Activated T-helper 1 cell treated with anti-CD3 and anti-CD28 coated beads, Interleukin-12 subunit alpha, Interleukin-12 subunit beta, Interleukin-2, Interleukin-4 antibody, amounts not matched to agents 30 ng/mL and 10 ng/mL and 1 ng/mL, durations not matched to agents 14 hours and 24 hours and 36 hours (primary cell): ENCODE data around the gene HSD11B1L. TPM values are rescaled to one million over a fixed set of nuclear protein-coding genes. Genes with fewer than 3 reads are reported as not detected.
A peak's percentile ranks its signal among the peaks of the same experiment; 100 is the strongest.

Source experiments
- DNase-seq: peaks from one replicate; pipeline ENCODE4 v3.0.0; 2021; ENCODE audit warnings: low spot score
- H3K27ac Mint-ChIP-seq: one replicate; pipeline ENCODE4 v1.8.0; 2021; ENCODE audit warnings: mild to moderate bottlenecking, mixed read lengths
- H3K27me3 Mint-ChIP-seq: one replicate; pipeline ENCODE4 v1.8.0; 2022; ENCODE audit warnings: mild to moderate bottlenecking, moderate library complexity, mixed read lengths; ENCODE audit not compliant: insufficient read depth
- H3K36me3 Mint-ChIP-seq: one replicate; pipeline ENCODE4 v1.8.0; 2021; ENCODE audit warnings: low read depth, mixed read lengths
- H3K4me1 Mint-ChIP-seq: one replicate; pipeline ENCODE4 v1.8.0; 2021; ENCODE audit warnings: low read depth, mixed read lengths
- H3K4me3 Mint-ChIP-seq: one replicate; pipeline ENCODE4 v1.8.0; 2021; ENCODE audit warnings: mild to moderate bottlenecking, moderate library complexity, mixed read lengths
- H3K9me3 Mint-ChIP-seq: one replicate; pipeline ENCODE4 v1.8.0; 2021; ENCODE audit warnings: mixed read lengths
- intact Hi-C: fragments of 100-400 bp; cut with micrococcal nuclease; formaldehyde crosslinking; loops from one replicate; pipeline ENCODE4 v1.15.1; 2024
- total RNA-seq: library from RNA; stranded (reverse); gene quantifications from 2 replicates; pipeline ENCODE4 v1.2.3, GENCODE V29; 2022

HSD11B1L gene
- total RNA-seq, 1 donor from 2014 or later = 1.9 TPM

- Mint-ChIP-seq H3K36me3 (peaks cover 64% of the 10 kb centered on the region), H3K4me1 (no peaks in the 10 kb centered on the region), H3K27ac (no peak overlapping the region), H3K9me3 (no peaks in the 10 kb centered on the region), H3K4me3 (no peak overlapping the region), H3K27me3 (no peaks in the 10 kb centered on the region)
- no peak for DNase-seq
- intact Hi-C loops = no loop called here
Observed at GRCh38 chr19:5651361-5651760, 29.5 kb upstream of the HSD11B1L start.

DNA sequence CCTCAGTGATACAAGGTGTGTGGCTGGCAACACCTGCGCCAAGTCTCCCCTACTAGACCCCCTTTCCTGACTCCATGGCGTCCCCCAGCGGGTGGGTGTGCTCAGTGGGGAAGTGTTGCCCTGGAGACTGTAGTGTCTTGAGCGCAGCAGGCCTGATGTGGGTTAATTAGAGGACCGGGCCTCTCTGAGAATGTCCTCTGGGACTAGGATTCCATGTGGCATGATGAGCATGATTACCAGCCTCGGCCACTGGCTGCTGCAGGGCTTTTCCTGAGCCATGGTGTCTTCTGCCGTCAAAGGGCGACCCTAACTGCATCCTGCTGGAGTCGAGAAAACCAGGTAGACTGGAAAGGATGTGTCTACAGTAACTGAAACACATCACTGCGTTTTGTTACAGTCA lies 28.6 kb upstream of the HSD11B1L start:
- no peak for DNase-seq
- intact Hi-C loops = no loop called here
- Mint-ChIP-seq H3K27me3 (no peaks in the 10 kb centered on the region), H3K9me3 (no peaks in the 10 kb centered on the region), H3K4me1 (no peaks in the 10 kb centered on the region), H3K4me3 (no peak overlapping the region), H3K36me3 (peaks cover 58% of the 10 kb centered on the region), H3K27ac (no peak overlapping the region)

DNA sequence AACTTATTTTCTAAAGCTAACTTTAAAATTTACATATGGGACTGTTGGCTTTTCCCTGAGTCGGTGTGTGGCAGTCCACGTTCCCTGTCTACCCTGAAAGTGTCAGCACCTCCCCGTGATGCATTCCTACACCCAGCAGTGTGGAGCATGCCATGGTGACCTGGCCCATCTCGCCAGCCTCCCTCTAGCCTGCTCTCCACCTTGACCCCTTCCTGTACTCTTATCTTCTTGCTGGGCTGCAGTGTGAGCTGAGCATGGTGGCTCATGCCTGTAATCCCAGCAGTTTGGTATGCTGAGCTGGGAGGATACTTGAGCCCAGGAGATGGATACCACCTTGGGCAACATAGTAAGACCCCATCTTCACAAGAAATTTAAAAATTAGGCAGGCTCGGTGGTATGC lies 25.9 kb upstream of the HSD11B1L start:
- H3K27ac Mint-ChIP-seq = no peak overlapping the region

DNA sequence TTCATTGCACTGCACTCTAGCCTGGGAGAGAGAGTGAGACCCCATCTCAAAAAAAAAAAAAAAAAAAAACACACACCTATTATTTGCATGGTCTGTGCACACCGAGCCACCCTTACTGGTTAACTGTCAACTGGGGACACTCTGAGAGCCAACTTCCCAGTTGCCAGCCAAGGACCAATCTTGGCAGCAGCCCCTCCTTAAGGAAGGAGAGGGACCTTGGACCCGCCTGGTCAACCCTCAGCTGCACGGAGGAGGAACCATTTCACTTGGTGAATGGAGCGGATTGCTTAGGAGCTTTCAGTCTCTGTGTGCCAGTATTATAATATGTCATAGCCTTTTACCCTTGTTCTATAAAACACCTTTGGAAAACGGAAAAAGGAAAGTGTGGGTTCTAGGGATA lies 25.4 kb upstream of the HSD11B1L start:
- no peak overlapping the region for H3K4me3 Mint-ChIP-seq
- no peaks in the 10 kb centered on the region for H3K27me3 Mint-ChIP-seq
- no peaks in the 10 kb centered on the region for H3K9me3 Mint-ChIP-seq
- peaks cover 46% of the 10 kb centered on the region for H3K36me3 Mint-ChIP-seq
- intact Hi-C loops = no loop called here
- H3K27ac Mint-ChIP-seq = no peak overlapping the region
- H3K4me1 Mint-ChIP-seq = no peaks in the 10 kb centered on the region
- no peak for DNase-seq

More for the DNA sequence above, 25.9 kb upstream of the HSD11B1L start:
- H3K4me1 Mint-ChIP-seq = no peaks in the 10 kb centered on the region
- H3K9me3 Mint-ChIP-seq = no peaks in the 10 kb centered on the region
- no peak overlapping the region for H3K4me3 Mint-ChIP-seq
- intact Hi-C loops = no loop called here
- no peaks in the 10 kb centered on the region for H3K27me3 Mint-ChIP-seq
- DNase-seq = no peak
- peaks cover 49% of the 10 kb centered on the region for H3K36me3 Mint-ChIP-seq

GRCh38 chr19:5661483-5661882 lies 19.3 kb upstream of the HSD11B1L start:
- no peak for DNase-seq
- H3K4me3 Mint-ChIP-seq = no peak overlapping the region
- H3K27me3 Mint-ChIP-seq = no peaks in the 10 kb centered on the region
- H3K9me3 Mint-ChIP-seq = no peaks in the 10 kb centered on the region
- H3K4me1 Mint-ChIP-seq = peaks cover 10% of the 10 kb centered on the region
- H3K36me3 Mint-ChIP-seq = peaks cover 40% of the 10 kb centered on the region
- intact Hi-C loops = no loop called here
- no peak overlapping the region for H3K27ac Mint-ChIP-seq

DNA sequence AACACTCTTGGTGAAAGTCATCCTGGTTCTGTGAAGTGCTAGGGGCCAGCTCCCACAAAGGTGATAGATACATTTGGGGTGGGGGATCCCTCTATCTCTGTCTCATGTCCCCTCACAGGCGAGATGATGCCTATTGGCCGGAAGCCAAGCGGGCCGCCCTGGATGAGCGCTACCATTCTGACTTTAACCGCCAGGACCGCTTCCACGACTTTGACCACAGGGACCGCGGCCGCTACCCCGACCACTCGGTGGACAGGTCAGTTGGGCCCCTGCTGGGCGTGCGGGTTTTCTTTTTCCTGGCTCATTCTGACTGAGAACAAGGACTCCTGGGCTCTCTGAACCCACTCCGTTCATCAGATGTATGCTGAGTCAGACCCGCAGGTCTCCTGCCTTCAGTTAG lies 16.9 kb upstream of the HSD11B1L start:
- peaks cover 10% of the 10 kb centered on the region for H3K4me1 Mint-ChIP-seq
- H3K27ac Mint-ChIP-seq = no peak overlapping the region
- H3K36me3 Mint-ChIP-seq = peaks cover 43% of the 10 kb centered on the region
- no peak overlapping the region for H3K4me3 Mint-ChIP-seq
- H3K27me3 Mint-ChIP-seq = no peaks in the 10 kb centered on the region
- intact Hi-C loops = no loop called here
- no peaks in the 10 kb centered on the region for H3K9me3 Mint-ChIP-seq
- DNase-seq = no peak

- Mint-ChIP-seq H3K27me3 (no peaks in the 10 kb centered on the region), H3K9me3 (no peaks in the 10 kb centered on the region), H3K36me3 (peaks cover 47% of the 10 kb centered on the region), H3K4me1 (peaks cover 10% of the 10 kb centered on the region), H3K27ac (no peak overlapping the region), H3K4me3 (no peak overlapping the region)
- no peak for DNase-seq
- intact Hi-C loops = no loop called here
Observed at GRCh38 chr19:5664515-5664914, 16.3 kb upstream of the HSD11B1L start.

DNA sequence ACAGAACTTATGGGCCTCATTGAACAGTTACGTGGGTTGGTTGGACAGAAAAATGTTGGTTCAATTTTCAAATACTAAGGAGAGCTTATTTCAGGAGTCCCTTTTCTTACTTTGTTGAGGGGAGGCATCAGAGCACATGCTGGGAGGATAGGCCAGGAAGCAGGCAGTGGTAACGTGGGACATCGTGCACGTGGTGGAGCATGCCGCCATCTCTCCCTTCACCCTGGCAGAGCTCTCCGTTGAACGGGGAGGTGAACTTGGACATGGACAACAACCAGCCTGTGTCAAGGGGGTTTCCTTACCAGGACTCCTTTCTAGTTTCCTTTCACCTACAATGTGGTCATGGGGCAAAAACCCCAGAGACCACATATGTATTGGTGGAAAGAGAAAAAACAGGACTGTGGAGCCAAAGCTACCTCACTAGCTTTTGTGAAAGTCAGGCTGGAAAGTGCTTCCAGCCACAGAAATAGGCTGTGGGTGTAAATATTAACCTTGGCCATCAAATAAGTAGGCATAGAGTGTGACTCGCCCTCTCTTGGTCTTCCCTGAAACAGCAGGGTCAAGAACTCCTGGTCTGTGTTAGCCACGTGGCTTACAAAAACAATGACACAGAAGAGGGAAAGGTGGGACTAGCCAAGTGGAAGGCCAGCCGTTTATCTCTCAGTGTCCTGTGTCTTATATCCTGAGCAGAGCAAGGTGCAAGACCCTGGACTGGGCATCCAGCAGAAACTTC lies 14.9 kb upstream of the HSD11B1L start:
- H3K27ac Mint-ChIP-seq = peak overlapping the region; percentile 64
- no peaks in the 10 kb centered on the region for H3K9me3 Mint-ChIP-seq
- H3K27me3 Mint-ChIP-seq = no peaks in the 10 kb centered on the region
- H3K4me1 Mint-ChIP-seq = peaks cover 10% of the 10 kb centered on the region
- intact Hi-C loops = no loop called here
- H3K36me3 Mint-ChIP-seq = peaks cover 46% of the 10 kb centered on the region
- DNase-seq = no peak
- no peak overlapping the region for H3K4me3 Mint-ChIP-seq

DNA sequence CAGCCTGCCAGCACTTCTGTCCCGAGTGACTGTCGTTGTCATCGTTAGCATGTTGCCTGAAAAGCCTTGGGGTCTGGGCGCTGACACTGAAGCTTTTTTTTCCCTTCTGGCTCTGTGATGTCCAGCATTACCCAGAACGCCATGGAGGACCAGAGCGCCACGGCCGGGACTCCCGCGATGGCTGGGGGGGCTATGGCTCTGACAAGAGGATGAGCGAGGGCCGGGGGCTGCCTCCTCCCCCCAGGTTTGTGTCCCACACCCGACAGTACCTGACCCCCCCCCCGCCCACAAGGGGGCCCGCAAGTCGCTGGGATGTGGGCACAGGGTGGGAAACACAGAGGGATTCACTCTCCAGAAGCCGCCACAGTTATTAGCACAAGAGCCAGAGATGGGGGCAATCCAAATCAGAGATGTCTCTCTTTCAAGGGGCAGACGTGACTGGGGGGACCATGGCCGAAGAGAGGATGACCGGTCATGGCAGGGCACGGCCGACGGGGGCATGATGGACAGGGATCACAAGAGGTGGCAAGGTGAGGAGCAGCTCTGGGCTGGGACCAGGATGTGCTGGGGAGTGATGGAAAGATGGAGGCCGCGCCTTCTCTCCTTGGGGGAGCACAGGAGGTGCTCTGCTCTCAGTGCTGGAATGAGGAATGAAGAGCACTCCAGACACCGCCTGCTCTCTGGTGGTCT lies 13.8 kb upstream of the HSD11B1L start:
- Mint-ChIP-seq H3K27me3 (no peaks in the 10 kb centered on the region), H3K4me3 (no peak overlapping the region), H3K36me3 (peaks cover 45% of the 10 kb centered on the region), H3K27ac (peak overlapping the region; percentile 77), H3K4me1 (peaks cover 10% of the 10 kb centered on the region), H3K9me3 (no peaks in the 10 kb centered on the region)
- intact Hi-C loops = no loop called here
- DNase-seq = no peak

GRCh38 chr19:5667751-5668271 lies 13.0 kb upstream of the HSD11B1L start:
- Mint-ChIP-seq H3K27ac (no peak overlapping the region), H3K36me3 (peaks cover 45% of the 10 kb centered on the region), H3K4me3 (no peak overlapping the region), H3K9me3 (no peaks in the 10 kb centered on the region), H3K4me1 (peaks cover 10% of the 10 kb centered on the region), H3K27me3 (no peaks in the 10 kb centered on the region)
- no peak for DNase-seq
- intact Hi-C loops = no loop called here

GRCh38 chr19:5669212-5669611 lies 11.6 kb upstream of the HSD11B1L start:
- H3K27ac Mint-ChIP-seq = no peak overlapping the region
- H3K4me3 Mint-ChIP-seq = no peak overlapping the region
- no peaks in the 10 kb centered on the region for H3K9me3 Mint-ChIP-seq
- DNase-seq = no peak
- intact Hi-C loops = no loop called here
- H3K36me3 Mint-ChIP-seq = peaks cover 48% of the 10 kb centered on the region
- H3K4me1 Mint-ChIP-seq = peaks cover 10% of the 10 kb centered on the region
- no peaks in the 10 kb centered on the region for H3K27me3 Mint-ChIP-seq

- no peaks in the 10 kb centered on the region for H3K4me1 Mint-ChIP-seq
- no peak overlapping the region for H3K4me3 Mint-ChIP-seq
- H3K36me3 Mint-ChIP-seq = peaks cover 35% of the 10 kb centered on the region
- no peak overlapping the region for H3K27ac Mint-ChIP-seq
- H3K27me3 Mint-ChIP-seq = no peaks in the 10 kb centered on the region
- DNase-seq = no peak
- H3K9me3 Mint-ChIP-seq = no peaks in the 10 kb centered on the region
- intact Hi-C loops = no loop called here
Observed at GRCh38 chr19:5671600-5671999, 9.2 kb upstream of the HSD11B1L start.

DNA sequence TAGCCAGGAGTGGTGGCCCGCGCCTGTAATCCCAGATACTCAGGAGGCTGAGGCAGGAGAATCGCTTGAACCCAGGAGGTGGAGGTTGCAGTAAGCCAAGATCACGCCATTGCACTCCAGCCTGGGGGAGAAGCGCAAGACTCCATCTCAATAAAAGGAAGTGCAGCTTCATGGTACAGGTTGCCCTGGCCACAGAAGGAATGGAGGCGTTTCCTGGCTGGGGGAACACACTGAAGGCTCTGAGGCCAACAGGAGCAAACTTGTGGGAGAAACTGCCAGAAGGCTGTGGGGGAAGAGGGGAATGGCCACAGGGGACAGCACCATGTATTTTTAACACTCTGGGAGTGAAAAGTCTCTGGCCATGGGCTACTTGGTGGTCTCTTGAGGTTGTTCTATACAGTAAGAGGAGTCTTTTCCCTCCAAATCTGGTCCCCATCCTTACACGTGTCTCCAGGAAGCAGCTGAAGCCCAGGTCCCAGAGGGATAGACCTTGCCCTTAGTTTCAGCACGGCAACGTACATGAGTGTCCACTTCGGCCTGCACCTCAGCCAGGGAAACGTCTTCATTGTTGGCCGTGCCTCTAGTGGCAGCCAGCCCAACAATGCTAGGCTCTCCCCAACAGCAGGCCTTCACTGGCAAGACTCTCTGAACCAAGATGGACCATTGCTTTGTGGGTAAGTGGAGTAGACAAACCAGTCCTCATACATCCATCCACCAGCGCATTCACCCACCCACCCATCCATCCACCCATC lies 7.9 kb upstream of the HSD11B1L start:
- H3K4me3 Mint-ChIP-seq = no peak overlapping the region
- DNase-seq = no peak
- H3K27me3 Mint-ChIP-seq = no peaks in the 10 kb centered on the region
- no peaks in the 10 kb centered on the region for H3K4me1 Mint-ChIP-seq
- no peak overlapping the region for H3K27ac Mint-ChIP-seq
- peaks cover 28% of the 10 kb centered on the region for H3K36me3 Mint-ChIP-seq
- no peaks in the 10 kb centered on the region for H3K9me3 Mint-ChIP-seq
- intact Hi-C loops = no loop called here
